Activated CD8-positive, alpha-beta memory T cell treated with anti-CD3 and anti-CD28 coated beads, Interleukin-2, amount 50 U/mL, for 48 hours (primary cell): Measurements from ENCODE around the gene C5orf15.
A peak's percentile ranks its signal among the peaks of the same experiment; 100 is the strongest.

ENCODE experiments used
- DNase-seq: peaks from one replicate; pipeline ENCODE4 v3.0.0-alpha.2; 2020

Gene C5orf15

DNA sequence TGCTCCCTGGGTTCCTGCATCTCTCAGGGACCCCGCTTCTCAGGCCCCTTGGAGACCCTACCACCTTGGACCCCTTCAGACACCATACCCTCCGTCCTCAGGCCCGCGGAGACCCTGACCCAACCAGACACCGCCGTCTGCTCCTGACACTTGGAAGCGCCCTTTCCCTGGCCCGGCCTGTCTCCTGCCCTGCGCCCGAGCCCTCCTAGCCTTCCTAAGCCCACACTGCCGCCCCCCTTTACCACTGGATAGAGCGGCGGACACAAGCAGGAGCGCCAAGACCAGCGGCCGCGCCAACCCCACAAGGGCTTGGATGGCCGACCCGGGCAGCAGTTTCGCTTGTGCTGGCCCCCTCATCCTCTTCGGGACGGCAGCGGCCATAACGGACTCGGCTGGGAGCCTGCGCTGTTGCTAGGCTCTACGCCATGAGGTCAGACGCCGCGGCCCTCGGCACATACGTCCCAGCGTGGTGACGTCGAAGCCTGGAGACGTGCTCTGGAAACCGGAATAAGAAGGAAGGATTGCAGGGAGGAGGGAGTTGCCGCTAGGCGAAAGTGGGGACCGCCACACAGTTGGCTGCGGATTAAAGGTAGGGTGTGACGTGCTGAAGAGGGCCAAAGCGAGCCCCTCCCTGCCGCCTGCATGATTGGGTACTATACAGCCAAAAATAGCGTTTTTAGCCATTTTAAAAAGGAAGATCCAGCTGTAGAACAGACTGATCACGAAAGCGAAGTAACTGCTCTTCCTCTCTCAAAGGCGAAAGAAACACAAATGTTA is at the start of gene C5orf15:
Gene C5orf15, minus strand, starts transcription at position 422 of the 777 bp plus-strand sequence. Its CDS starts 41 bp downstream, at position 381.
- DNase-seq: peak; percentile 95

DNA sequence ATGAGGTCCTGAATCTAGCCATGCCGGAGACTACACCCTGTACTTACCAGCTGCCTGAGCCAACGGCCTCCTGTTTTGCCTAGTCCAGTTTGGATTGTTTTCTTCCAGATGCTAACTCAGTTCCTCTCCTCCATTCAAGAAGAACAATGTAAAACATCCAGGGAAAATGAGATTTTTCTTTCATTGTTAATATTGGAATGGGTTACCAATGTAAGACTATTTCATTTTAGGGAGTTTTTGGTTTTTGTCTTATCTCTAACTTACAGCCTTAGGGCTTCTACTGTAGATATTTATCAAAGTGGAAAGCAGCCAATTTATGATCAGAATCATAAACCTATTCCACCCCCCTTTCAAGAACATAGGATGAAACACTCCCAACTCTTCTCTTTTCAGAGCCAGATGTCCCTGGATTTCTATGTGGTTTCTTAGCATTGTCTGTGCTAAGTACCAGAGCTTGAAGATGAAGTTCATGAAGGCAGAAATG is 39.9 kb upstream of the C5orf15 start:
- DNase-seq: no peak

DNA sequence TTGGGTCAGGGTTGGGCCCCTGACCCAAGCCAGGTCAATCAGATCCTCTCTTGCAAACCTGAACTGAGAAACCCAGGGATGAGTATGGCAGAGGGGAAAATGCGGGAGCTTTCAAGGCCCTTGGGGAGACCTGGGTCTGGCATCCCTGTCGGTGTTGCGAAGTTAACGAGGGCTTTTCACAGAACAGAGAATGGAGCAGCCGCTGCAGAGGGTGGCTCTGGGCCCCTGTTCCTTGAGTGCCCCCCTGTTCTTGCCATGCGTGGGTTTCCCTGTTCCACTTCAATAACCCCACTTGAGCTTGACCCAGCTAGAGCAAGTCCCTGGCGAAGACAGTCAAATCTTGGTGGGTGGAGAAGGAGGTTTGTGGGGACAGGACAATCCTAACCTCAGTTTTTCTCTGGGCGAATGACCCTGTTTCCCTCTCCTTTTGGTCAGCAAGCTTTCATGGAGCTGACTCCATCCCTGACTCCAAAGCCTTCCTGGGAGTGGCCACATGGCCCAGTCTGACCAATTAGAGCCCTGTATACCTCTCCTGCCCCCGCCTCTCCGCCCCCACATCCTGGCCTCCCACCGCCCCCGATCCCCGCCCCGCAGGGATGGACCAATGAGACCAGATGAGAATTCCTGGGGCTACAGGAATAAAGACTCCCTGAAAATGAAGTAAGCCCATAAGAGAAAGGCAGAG is 39.3 kb upstream of the C5orf15 start:
- DNase-seq: no peak

DNA sequence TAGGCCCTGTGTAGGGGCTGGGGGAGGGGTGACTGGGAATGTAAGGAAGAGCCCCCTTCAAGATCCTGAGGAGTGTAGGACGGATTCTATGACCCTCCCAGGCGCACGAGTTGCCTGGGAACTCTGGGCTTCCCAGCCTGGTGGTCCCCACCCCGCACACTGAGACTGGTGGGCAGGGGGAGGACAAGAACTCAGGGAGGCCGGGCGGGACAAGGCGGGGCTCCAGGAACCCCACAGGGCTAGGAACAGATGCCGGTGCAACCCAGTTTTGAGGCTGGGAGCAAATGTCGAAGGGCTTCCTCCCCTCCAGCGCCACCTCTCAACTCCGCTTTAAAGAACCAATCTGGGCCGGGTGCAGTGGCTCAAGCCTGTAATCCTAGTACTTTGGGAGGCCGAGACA is 37.7 kb upstream of the C5orf15 start:
- DNase-seq: no peak

DNA sequence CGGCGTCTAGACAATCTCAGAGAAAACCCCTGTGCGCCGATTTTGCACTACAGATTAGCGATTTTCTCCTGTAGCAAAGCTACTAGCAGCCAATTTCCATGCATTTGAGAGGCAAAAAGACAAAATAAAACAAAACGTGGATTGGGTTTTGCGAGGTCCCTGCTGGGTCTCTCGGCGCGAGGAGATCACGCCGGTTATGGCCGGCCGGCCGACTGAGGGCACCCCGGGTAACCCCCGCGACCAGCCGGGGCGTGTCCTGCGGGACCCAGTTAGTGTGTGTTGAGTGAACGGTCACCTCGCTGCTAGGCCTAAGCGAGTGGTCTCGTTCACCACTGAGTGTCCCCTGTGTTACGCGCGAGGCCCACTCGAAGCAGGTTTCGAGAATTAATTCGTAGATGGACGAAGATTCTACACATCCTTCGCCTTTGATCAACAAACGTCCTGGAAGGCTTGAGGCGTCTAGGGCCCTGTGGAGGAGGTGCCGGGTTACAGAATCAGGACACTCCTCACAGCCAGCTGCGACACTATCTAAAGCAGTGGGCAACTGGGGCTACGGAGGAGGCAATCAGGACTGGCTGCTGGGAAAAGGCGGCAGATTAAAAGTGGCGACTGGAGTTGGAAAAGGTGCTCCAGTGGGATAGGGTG is 37.1 kb upstream of the C5orf15 start:
- DNase-seq: peak; percentile 72

DNA sequence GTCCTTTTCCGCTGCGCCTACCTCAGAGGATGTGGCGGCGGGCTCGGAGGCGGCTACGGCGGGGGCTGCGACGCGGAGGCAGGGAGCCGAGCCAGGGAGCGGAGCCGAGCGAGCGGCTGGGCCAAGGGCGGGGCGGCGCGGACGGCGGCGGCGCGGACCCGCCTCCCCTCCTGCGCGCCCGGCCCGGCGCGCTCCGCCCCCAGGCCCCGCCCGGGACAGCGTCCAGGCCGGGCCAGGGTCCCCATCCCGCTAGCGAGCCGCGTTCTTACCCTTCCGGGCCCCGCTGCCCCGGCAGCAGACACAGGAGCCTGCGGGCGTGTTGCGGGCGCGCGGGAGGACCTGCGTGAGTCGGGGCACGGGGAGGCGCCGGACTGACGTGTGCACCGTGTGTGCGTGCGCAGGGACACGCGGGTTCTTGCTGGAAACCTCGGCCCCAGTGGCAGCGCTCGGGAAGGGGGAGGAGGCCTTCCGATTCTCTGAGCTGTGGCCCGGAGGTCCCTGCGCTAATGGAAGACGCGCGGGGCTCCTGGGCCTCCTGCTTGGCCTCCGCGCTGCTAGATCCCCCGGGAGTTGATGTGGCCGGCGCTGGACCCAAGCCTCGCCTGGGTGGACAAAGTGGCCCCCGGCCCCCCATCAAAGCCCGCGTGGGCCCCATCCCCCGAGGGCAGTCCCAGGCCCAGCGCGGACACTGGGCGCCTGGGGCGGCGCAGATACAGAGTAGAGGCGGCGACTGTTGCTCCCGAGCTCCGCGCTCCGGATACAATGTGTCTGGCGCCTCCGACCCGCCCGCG is 36.4 kb upstream of the C5orf15 start, which contains the start of gene VDAC1:
Gene VDAC1, minus strand, starts transcription at position 350 of the 791 bp plus-strand sequence. CDS start 11,963 bp downstream, outside the sequence.
- peak; percentile 89 for DNase-seq

DNA sequence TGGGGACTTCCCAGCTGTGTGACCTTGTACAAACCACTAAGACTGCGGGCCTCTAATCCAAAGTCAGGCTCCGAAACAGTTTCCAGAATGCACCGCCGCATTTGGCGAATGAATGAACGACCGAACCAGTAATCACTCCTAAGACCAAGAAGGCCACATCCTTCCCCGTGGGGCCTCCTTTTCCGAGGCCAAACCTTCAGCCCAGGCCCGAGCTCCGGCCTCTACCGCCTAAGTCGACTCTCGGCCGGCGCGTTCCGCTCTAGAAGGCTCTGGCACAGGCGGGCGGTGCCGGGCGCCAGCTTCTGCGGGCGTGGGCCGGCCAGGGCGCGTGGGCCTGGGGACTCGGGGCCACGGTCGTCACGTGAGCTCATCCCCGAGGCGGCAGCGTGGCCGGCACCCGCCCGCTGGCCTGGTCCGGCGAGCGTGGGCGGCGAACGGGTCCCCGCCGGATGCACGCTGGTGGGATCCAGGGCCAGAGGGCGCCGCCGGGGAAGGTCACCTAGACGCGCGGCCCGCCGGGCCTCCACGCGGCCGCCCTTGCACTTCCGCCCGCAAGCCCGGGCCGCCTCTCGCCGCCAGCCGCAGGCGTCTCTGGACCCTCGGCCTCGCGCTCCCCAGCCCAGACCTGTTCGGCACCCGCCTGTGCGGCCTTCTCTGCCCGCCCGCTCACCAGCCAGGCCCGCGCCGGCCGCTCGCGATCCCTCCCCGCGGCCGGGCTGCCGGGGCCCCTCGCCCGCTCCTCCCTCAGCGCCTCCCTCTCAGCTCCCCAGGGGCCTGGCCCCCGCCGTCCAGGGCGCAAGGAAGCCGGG is 35.6 kb upstream of the C5orf15 start:
- peak; percentile 78 for DNase-seq

DNA sequence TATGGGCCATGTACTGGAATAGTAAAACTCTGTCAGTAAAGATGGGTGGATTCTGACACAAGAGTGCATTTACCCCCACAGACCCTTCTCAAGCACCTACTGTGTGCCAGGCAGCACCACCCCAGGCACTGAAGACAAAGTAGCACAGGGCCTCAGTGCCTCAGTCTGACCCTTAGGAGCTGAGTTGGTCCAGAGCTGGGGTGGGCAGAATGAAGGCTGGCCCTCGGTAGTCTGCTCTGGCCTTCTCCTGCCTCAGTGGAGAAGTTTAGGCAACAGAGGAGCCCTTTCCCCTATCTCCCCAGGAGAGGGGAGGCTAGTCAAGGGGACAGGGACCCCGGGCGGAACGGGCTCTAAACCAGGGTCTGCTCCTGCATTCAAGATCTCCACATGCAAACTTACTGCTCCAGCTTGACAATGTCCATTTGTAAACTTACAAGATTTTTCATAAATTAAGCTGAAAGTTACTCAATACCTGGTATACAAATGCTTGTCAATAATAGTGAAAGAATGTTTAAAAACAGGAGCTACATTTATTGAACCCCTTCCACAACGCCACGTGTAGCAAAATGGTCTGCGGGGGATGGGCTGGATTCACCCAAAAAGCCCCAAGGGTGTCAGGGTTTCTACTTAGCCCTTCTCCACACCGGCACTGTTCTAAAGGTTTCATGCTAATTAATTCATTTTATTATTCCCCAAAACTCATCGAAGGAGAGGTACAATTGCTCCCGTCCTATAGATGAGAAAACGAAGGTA is 34.8 kb upstream of the C5orf15 start:
- DNase-seq: peak; percentile 66

DNA sequence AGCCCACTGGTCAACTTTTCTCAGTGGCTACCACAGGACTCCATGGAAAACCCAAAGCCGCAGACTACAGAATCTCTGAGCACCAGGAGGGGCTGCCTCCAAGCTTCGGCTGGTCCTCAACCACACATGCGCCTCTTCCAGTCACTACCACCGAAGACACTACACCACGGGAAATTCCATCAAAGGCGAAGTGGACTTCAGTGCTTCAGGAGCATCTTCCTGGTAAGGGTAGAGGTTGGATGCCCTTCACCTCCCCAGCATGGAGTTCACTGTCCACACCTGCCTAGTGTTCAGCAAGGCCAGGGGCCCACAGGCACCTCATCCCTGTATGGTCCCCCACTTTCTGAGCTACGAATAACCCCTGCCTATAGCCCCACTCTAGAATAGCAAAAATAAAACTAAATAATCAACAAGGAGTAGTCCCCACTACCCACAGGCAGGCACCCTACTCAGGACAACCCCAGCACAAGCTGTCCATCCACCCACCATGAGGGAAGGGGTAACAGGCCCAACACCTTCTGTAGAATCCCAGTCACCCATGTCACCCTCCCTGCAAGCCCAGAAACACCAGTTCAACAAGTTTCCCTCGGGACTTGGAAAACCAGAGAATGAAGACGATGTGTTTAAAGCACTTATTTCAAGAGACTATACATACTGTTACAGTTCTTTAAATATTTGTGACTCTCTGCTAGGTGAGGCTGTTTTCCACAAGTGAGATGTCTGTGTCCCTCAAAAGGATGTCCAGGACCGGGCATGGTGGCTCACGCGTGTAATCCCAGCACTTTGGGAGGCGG is 33.7 kb upstream of the C5orf15 start:
- no peak for DNase-seq

DNA sequence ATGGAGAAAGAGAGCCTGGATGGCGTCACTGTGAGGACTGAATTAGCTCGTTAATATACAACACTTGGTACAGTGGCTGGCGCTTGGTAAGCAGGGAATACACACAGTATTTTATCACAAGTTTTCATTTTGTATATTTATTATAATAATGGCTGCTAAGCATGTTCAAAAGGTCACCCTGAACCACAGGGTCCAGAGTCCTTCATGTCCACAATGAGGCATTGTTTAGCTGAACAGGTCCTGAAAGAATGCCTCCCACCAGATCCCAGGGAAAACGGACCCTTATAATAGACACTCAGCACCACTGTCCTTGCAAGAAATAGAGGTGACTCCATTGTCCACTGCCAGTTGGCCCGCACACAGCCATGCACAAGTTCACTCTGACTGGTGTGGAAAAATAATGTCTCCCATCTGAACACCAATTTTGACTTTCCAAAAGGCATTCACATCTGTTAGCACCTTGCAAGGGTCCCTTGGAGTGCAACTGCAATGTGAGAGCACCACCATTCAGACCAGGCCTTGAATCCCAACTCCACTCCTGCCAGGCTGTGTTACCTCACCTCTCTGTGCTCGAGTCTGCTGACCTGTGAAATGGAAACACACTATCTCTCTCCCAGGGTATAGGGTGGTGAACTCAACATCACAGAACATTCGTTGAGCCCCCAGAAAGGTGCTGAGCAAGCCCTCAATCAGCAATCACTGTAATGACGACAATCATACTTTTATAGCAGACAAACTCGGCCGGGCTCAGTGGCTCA is 32.5 kb upstream of the C5orf15 start:
- no peak for DNase-seq

DNA sequence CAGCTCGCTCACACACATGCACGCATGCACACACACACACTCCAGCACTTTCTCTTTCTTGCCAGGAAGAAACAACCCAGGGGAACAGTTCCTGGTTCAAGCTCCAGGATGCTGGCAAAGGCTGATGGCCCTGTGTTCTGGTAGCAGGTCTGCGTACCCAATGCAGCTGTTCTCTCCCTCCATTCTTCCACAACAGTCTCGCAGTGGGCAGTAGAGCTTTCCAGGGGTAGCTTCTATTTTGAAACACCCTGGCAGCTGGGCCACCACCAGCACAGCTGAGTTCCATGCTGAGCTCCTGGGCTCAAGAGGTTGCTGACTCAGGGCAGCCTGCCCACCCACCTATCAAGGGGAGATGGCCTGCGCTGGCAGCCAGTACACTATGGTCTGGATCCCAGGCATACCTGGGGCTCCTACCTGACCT is 31.7 kb upstream of the C5orf15 start:
- no peak for DNase-seq

DNA sequence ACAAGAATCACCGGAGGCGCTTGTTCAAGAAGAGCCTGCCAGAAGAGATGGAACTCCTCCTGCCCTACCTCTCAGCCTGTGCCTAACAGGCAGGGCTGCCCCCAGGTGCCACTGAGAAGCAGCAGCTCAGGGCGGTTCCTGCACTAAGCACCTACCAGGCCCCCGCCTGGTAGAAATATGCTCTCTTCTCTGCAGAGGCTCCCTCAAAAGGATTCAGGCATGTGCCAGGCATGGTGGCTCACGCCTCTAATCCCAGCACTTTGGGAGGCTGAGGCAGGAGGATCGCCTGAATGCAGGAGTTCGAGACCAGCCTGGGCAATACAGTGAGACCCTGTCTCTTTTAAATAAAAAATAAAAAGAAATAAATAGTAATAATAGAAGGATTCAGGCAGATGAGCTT is 30.4 kb upstream of the C5orf15 start:
- no peak for DNase-seq

DNA sequence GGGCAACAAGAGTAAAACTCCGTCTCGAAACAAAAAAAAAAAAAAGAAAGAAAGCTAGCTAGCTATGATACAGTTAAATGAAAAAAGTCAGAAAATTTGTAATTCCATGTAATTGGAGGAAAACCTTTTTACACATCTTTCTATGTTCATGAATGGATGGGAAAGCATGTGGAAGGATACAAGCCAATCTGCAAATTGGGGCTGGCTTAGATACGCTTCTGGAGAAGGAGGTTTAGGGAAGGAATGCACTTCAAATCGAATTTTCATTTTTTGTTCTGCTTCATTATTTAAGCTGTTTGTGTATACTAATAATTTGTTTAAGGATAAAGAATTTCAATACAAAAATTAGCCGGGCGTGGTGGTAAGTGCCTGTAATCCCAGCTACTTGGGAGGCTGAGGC is 29.6 kb upstream of the C5orf15 start:
- DNase-seq: no peak

DNA sequence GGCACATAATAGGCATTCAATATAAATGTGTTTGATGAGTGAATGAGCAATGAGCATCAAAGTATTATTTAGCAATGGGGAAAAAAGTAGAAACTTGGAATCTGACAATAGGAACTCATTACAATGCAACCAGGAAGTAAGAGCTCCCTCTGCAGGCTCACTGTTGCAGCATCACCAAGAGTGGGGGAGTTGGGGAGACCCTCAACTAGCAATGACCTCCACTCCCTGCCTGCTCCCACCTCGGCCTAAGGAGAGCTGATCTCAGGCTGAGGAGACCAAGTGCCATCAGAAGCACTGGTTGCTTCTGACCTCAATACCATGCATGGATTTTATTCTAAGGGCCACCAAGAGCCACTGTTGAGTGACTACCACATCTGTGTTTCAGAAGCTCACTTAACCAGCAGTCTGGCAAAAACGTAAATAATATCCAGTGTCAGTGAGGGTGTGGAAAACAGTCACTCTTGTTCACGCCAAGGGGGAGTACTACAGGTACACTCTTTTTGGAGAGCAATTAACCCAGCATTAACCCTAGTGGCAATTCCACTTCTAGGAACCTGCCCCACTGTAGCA is 28.3 kb upstream of the C5orf15 start:
- DNase-seq: no peak

DNA sequence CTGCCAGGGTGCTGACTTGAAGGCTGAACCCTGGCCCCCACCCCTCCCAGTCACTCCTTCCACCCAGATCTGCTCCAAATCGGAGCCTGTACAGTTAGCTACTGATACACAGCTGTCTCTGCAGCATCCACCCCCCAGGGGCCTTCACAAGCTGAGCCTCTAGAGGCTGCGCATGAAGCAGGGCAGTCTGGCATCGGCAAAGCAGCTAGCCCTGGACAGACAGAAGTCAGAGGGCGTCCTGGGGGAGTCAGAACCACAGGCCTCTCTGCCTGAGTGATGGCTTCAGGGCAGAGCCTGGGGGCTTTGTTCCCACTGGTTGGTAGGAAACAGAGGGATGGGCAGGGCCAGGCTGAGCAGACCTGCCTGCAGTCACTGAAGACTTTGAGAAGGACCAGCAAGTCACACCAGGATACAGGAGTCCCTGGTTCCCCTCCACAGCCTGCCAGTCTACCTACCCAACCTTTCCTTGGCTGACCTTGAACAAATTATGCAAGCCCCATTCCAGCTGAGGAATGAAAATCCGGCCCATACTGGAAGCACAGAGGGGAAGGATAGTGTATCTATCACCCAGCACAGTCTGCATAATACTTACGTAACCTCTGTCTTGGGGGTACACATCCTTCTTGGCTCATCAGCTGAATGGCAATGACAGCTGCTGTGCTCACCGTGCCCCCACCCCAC is 27.6 kb upstream of the C5orf15 start:
- no peak for DNase-seq

DNA sequence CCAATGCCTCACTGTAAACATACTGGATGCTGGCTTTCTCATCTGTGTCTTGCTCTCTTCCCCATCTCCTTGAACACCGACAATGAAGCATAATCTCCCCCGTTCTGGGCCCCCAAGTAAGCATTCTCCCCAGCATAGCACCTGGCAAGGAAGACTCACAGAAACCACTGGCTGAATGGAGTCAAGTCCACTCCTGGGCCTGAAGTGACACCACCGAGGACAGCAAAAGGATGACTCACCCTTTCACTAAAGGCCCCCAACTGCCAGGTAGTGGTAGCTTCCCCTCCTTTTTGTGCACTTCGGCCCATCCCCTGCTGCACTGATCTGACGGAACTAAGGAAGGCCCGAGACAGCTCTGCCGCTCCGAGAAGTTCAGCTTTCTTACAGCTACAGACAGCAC is 26.9 kb upstream of the C5orf15 start:
- DNase-seq: no peak

DNA sequence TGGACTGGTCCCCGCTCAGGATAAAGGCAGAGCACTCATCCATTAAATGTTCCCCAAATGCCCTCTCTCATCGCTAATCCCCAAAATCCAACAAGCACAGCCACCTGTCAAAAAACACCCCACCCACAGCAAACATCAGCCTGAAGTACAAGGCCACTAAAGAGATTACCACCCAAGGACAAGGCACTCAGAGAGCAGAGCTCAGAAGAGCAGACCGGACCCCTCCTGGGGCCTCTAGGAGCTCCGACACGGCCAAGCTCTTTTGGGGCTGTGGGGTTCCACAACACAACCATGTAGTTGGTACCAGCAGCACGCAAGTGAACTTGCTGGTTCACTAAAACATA is 26.5 kb upstream of the C5orf15 start:
- DNase-seq: no peak

DNA sequence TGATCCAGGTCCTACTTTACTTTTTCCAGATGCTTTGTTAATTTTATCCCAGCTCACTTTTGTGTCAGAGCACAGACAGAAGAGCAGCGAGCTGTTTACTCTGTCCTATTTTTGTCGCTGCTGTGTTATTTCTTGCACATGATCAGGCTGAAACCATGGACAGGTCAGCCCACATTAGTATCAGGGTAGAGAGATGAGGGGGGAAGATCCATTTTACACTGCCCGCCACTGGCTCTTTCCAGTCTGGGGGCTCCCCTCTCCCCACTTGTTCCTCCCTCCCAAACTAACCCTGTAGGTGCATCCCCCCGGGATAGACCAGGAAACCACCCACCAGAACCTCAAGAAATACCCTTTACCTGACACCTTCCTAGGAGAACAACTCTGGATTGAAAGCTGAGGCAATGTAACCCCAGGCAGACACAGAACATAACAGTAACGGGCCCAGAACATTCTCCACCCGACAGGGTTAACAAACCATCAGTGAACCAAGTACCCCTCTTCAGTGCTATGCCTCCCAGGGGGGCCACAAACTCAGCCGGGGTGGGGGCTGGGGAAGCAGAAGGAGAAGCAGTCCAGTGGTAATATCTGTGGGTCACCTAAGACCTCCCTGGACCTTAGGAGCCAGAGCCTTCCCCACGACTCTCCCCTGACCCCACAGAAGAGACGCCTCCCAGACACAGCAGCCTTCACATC is 26.0 kb upstream of the C5orf15 start:
- no peak for DNase-seq
